8988T (cell line): ENCODE results near the gene ZCCHC7.

Experiments used
- DNase-seq: peaks from one replicate; pipeline ENCODE4 v3.0.0; 2011

The ZCCHC7 gene

GRCh38 chr9:37342493-37342892, 222.1 kb downstream of the ZCCHC7 start:
- DNase-seq = no peak

GRCh38 chr9:37342895-37343294, 222.5 kb downstream of the ZCCHC7 start:
- DNase-seq = no peak

GRCh38 chr9:37343724-37344123, 223.3 kb downstream of the ZCCHC7 start:
- DNase-seq = no peak

GRCh38 chr9:37345038-37345437, 224.7 kb downstream of the ZCCHC7 start:
- no peak for DNase-seq

- no peak for DNase-seq
Observed at GRCh38 chr9:37348917-37349316, 228.5 kb downstream of the ZCCHC7 start.

- DNase-seq = no peak
Observed at GRCh38 chr9:37350486-37351190, 230.3 kb downstream of the ZCCHC7 start.

- DNase-seq = no peak
Observed at GRCh38 chr9:37353791-37354190, 233.4 kb downstream of the ZCCHC7 start.

- no peak for DNase-seq
Observed at GRCh38 chr9:37362430-37362829, 242.1 kb downstream of the ZCCHC7 start.

- no peak for DNase-seq
Observed at GRCh38 chr9:37363124-37363523, 242.8 kb downstream of the ZCCHC7 start.

GRCh38 chr9:37364136-37364535, 243.8 kb downstream of the ZCCHC7 start:
- DNase-seq = no peak

- DNase-seq = no peak
Observed at GRCh38 chr9:37364751-37365360, 244.5 kb downstream of the ZCCHC7 start.

GRCh38 chr9:37369671-37370070, 249.3 kb downstream of the ZCCHC7 start:
- no peak for DNase-seq

GRCh38 chr9:37370282-37370681, 249.9 kb downstream of the ZCCHC7 start:
- DNase-seq = no peak

GRCh38 chr9:37370968-37371563, 250.7 kb downstream of the ZCCHC7 start:
- DNase-seq = no peak

GRCh38 chr9:37371565-37372464, 251.4 kb downstream of the ZCCHC7 start:
- DNase-seq = no peak

GRCh38 chr9:37372839-37373238, 252.5 kb downstream of the ZCCHC7 start:
- no peak for DNase-seq

GRCh38 chr9:37373621-37374020, 253.2 kb downstream of the ZCCHC7 start:
- no peak for DNase-seq

GRCh38 chr9:37374892-37375291, 254.5 kb downstream of the ZCCHC7 start:
- no peak for DNase-seq

- no peak for DNase-seq
Observed at GRCh38 chr9:37377688-37378612, 257.6 kb downstream of the ZCCHC7 start.

- no peak for DNase-seq
Observed at GRCh38 chr9:37378613-37379004, 258.2 kb downstream of the ZCCHC7 start.

GRCh38 chr9:37379835-37380234, 259.5 kb downstream of the ZCCHC7 start:
- DNase-seq = no peak

GRCh38 chr9:37380570-37380969, 260.2 kb downstream of the ZCCHC7 start:
- no peak for DNase-seq
